CD4-positive, alpha-beta T cell (primary cell): ENCODE results near the gene CDH12. TPM values are rescaled to one million over a fixed set of nuclear protein-coding genes. Genes with fewer than 3 reads are reported as not detected.

Experiments used
- ATAC-seq: fragments of 200-7000 bp; cut with Tn5 transposase; one replicate; pipeline ENCODE4 v1.10.0; 2022; ENCODE audit warnings: mild to moderate bottlenecking; ENCODE audit not compliant: poor library complexity
- CTCF ChIA-PET: fragments of 350-600 bp; sonication (Branson Sonifier 250); formaldehyde crosslinking; loops from one replicate; lab custom pipeline; 2021; ENCODE audit warnings: antibody characterized with exemption, inconsistent platforms; lab: Charles Lee
- POLR2A ChIA-PET: fragments of 350-600 bp; sonication (Branson Sonifier 250); formaldehyde crosslinking; loops from one replicate; lab custom pipeline; 2021; ENCODE audit warnings: antibody characterized with exemption, inconsistent platforms; lab: Charles Lee
- DNase-seq, 14 experiments: peaks; one replicate each; pipeline ENCODE4 v3.0.0-alpha.2; 2013 to 2020; ENCODE audit warnings: mixed read lengths in 2 of 14
- H3K27ac ChIP-seq, 2 donors: one replicate each; pipeline versions ENCODE4 v1.5.1 to v1.7.0; 2013; ENCODE audit warnings: low read length in 2 of 2, low read depth in 1 of 2, mild to moderate bottlenecking in 1 of 2
- H3K27me3 ChIP-seq, 2 experiments: 1 replicate in 1 of 2; 2 replicates in 1 of 2; pipeline versions ENCODE4 v1.6.1 to v1.7.0; 2013; ENCODE audit warnings: low read length in 2 of 2, control low read depth in 1 of 2, mild to moderate bottlenecking in 1 of 2, moderate library complexity in 1 of 2; ENCODE audit not compliant: insufficient read depth in 2 of 2, control insufficient read depth in 1 of 2
- H3K36me3 ChIP-seq: one replicate; pipeline ENCODE4 v1.6.1; 2013; ENCODE audit warnings: low read length, control low read depth; ENCODE audit not compliant: insufficient read depth
- H3K4me1 ChIP-seq: one replicate; pipeline ENCODE4 v1.6.1; 2013; ENCODE audit warnings: low read length, control low read depth; ENCODE audit not compliant: insufficient read depth
- H3K4me3 ChIP-seq: one replicate; pipeline ENCODE4 v1.5.1; 2013; ENCODE audit warnings: mild to moderate bottlenecking, low read length, moderate library complexity
- H3K9me3 ChIP-seq, 2 experiments: 1 replicate in 1 of 2; 2 replicates in 1 of 2; pipeline versions ENCODE4 v1.6.1 to v1.7.0; 2013; ENCODE audit warnings: low read length in 2 of 2, mild to moderate bottlenecking in 2 of 2, control low read depth in 1 of 2, moderate library complexity in 1 of 2; ENCODE audit not compliant: control insufficient read depth in 1 of 2, insufficient read depth in 1 of 2
- H3K27ac Mint-ChIP-seq: one replicate; pipeline ENCODE4 v1.8.0; 2020; ENCODE audit warnings: mixed read lengths
- H3K27me3 Mint-ChIP-seq: one replicate; pipeline ENCODE4 v1.8.0; 2021; ENCODE audit warnings: mixed read lengths
- H3K36me3 Mint-ChIP-seq: one replicate; pipeline ENCODE4 v1.8.0; 2021; ENCODE audit warnings: low read depth, mixed read lengths
- H3K4me1 Mint-ChIP-seq: one replicate; pipeline ENCODE4 v1.8.0; 2021; ENCODE audit warnings: low read depth, mixed read lengths
- H3K4me3 Mint-ChIP-seq: one replicate; pipeline ENCODE4 v1.8.0; 2020; ENCODE audit warnings: mild to moderate bottlenecking, mixed read lengths
- H3K9me3 Mint-ChIP-seq: one replicate; pipeline ENCODE4 v1.8.0; 2020; ENCODE audit warnings: mixed read lengths
- CTCF ChIP-seq: fragments of 200-600 bp; IDR thresholded peaks from one replicate; pipeline ENCODE4 v1.8.0; 2022; ENCODE audit warnings: antibody characterized with exemption, mild to moderate bottlenecking
- intact Hi-C, 2 experiments: fragments of 100-400 bp; cut with DNase I in 1 of 2; cut with micrococcal nuclease in 1 of 2; formaldehyde crosslinking; loops; one replicate each; pipeline versions ENCODE4 v1.15.1 to v1.9.0; 2023 to 2025; cut with DNase I, micrococcal nuclease
- total RNA-seq, 174 experiments: library from RNA in 2 of 174; stranded (reverse) in 2 of 174; gene quantifications; one replicate each; pipeline ENCODE4 v1.2.3 and lab custom pipeline; 2021 to 2026

CDH12 gene
- total RNA-seq, 2 experiments from 2014 or later: not detected

DNA sequence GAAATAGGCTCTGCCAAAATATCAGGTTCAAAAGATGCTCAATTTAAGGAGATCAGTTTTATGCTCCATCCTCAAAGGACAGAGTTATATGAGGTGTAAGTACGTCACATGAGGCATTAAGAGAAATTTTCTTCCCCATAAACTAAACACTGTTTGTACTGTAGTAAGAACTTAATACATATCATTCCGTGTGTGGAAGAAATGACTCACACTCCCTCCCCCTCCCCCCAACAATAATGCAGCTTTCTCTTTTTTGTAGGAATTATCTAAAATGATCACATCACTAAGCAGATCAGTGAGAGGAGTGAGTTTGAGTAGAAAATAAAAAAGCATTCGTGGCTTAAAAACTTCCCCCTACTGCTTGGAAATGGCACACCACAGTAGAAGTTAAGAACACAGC is 2.2 kb downstream of the CDH12 start:
- Histone ChIP-seq H3K27ac (no peak overlapping the region), H3K4me1 (no peaks in the 10 kb centered on the region), H3K36me3 (no peaks in the 10 kb centered on the region), H3K4me3 (no peak overlapping the region), H3K27me3 (no peaks in the 10 kb centered on the region), H3K9me3 (peaks cover 0 to 7% of the 10 kb centered on the region in 2 experiments)
- no peak for TF ChIP-seq CTCF
- H3K27me3 Mint-ChIP-seq: no peaks in the 10 kb centered on the region
- ATAC-seq (no peak), DNase-seq (no peak)
- no peaks in the 10 kb centered on the region for H3K36me3 Mint-ChIP-seq
- H3K27ac Mint-ChIP-seq: no peak overlapping the region
- peaks cover 6% of the 10 kb centered on the region for H3K9me3 Mint-ChIP-seq
- POLR2A ChIA-PET: no interaction called here
- CTCF ChIA-PET: no interaction called here
- intact Hi-C loops: no loop called here
- H3K4me1 Mint-ChIP-seq: peaks cover 15% of the 10 kb centered on the region
- H3K4me3 Mint-ChIP-seq: no peak overlapping the region

GRCh38 chr5:22846693-22847092 is 6.5 kb downstream of the CDH12 start:
- no peaks in the 10 kb centered on the region for H3K4me1 Mint-ChIP-seq
- H3K36me3 Mint-ChIP-seq: no peaks in the 10 kb centered on the region

DNA sequence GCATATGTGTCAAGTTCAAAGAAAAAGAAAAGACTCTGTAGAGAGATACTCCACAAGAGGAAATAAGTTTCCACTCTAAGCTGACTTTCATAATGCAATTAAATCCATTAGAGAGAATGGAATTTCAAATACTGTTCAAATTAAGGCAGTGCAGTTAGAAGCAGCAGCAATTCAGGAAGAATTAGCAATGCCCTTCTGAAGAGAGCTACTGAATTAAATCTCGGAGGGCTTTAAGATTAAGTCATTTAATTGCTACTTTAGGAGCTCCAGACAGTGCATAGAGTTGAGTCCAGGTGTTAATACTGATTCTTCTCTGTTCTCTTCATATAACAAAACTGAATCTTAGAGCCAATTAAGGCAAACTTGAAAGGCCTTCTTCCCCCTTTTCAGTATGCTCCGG is 8.5 kb downstream of the CDH12 start:
- H3K4me1 ChIP-seq: no peaks in the 10 kb centered on the region
- intact Hi-C loops: no loop called here
- ChIA-PET CTCF (no interaction called here), POLR2A (no interaction called here)
- no peaks in the 10 kb centered on the region for H3K36me3 ChIP-seq
- Mint-ChIP-seq H3K9me3 (peaks cover 9% of the 10 kb centered on the region), H3K4me3 (no peak overlapping the region), H3K4me1 (no peaks in the 10 kb centered on the region), H3K27me3 (no peaks in the 10 kb centered on the region), H3K27ac (no peak overlapping the region), H3K36me3 (no peaks in the 10 kb centered on the region)
- DNase-seq (no peak), ATAC-seq (no peak)
- no peak overlapping the region for H3K4me3 ChIP-seq
- H3K9me3 ChIP-seq: peaks cover 0 to 5% of the 10 kb centered on the region in 2 experiments
- no peaks in the 10 kb centered on the region for H3K27me3 ChIP-seq
- H3K27ac ChIP-seq: no peak overlapping the region
- TF ChIP-seq CTCF: no peak

More at GRCh38 chr5:22846693-22847092, 6.5 kb downstream of the CDH12 start:
- CTCF ChIA-PET: no interaction called here
- no peaks in the 10 kb centered on the region for H3K9me3 ChIP-seq
- H3K27ac Mint-ChIP-seq: no peak overlapping the region
- peaks cover 9% of the 10 kb centered on the region for H3K9me3 Mint-ChIP-seq
- no peak for DNase-seq
- no peaks in the 10 kb centered on the region for H3K36me3 ChIP-seq
- H3K4me1 ChIP-seq: no peaks in the 10 kb centered on the region
- H3K27me3 ChIP-seq: no peaks in the 10 kb centered on the region
- no peak for TF ChIP-seq CTCF
- POLR2A ChIA-PET: no interaction called here
- ATAC-seq: no peak
- H3K4me3 Mint-ChIP-seq: no peak overlapping the region
- intact Hi-C loops: no loop called here
- no peak overlapping the region for H3K27ac ChIP-seq
- H3K27me3 Mint-ChIP-seq: no peaks in the 10 kb centered on the region
- no peak overlapping the region for H3K4me3 ChIP-seq
